ENCODE results near the gene SRSF7.
A peak's percentile ranks its signal among the peaks of the same experiment; 100 is the strongest.

SRSF7 gene

DNA sequence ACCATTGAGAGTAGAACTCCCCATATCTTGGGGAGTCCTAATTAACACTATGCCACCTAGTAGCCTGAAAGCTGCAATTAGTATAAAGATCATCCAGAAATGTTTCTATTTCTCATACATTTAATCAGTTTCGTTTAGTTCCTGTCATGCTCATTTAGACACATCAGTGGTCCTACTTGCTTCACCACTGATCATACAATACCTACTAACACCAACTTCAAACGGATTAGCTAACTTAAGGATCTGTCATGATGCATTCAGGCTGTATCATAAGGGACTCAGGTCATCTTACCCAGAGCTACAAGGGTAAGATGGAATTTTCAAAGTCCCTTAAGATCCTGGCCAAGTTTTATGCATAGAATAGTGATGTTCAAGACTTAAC, 6.8 kb downstream of the SRSF7 start:
- no peak overlapping the region for H2AFZ ChIP-seq (ENCODE audit: low read depth, low read length)
- H4K20me1 ChIP-seq (ENCODE audit: insufficient read depth, low read length), result peaks cover 80% of the 10 kb centered on the region
- no peaks in the 10 kb centered on the region for H3K9me3 ChIP-seq (ENCODE audit: insufficient read depth, low read length, severe bottlenecking)
- no peaks in the 10 kb centered on the region for H3K27me3 ChIP-seq (ENCODE audit: insufficient read depth, low read length, poor library complexity)
- peaks cover 83% of the 10 kb centered on the region for H3K79me2 ChIP-seq (ENCODE audit: insufficient read depth, low read length)
- ATAC-seq (ENCODE audit: insufficient read depth, low read depth), result no peak
- DNase-seq, result no peak
- no peak for TF ChIP-seq CTCF (IDR thresholded peaks at IDR 0.05; ENCODE audit: borderline replicate concordance, extremely low read depth, low read length, poor library complexity, severe bottlenecking)
- no peak for TF ChIP-seq EZH2 (IDR thresholded peaks at IDR 0.05; ENCODE audit: borderline replicate concordance, low read depth, low read length, severe bottlenecking)
- H3K4me3 ChIP-seq (ENCODE audit: low read depth in 1 of 2, low read length in 2 of 2), result no peak overlapping the region
- H3K4me1 ChIP-seq (ENCODE audit: insufficient read depth, low read length), result peaks cover 47% of the 10 kb centered on the region
- H3K9ac ChIP-seq (ENCODE audit: low read depth, low read length), result no peak overlapping the region
- H3K27ac ChIP-seq (ENCODE audit: low read length), result no peak overlapping the region
- peaks cover 90% of the 10 kb centered on the region for H3K36me3 ChIP-seq (ENCODE audit: insufficient read depth, low read length)
- peak overlapping the region; percentile 36; the same call in 1 of the 2 replicates for H3K4me2 ChIP-seq (ENCODE audit: insufficient read depth, low read length)

DNA sequence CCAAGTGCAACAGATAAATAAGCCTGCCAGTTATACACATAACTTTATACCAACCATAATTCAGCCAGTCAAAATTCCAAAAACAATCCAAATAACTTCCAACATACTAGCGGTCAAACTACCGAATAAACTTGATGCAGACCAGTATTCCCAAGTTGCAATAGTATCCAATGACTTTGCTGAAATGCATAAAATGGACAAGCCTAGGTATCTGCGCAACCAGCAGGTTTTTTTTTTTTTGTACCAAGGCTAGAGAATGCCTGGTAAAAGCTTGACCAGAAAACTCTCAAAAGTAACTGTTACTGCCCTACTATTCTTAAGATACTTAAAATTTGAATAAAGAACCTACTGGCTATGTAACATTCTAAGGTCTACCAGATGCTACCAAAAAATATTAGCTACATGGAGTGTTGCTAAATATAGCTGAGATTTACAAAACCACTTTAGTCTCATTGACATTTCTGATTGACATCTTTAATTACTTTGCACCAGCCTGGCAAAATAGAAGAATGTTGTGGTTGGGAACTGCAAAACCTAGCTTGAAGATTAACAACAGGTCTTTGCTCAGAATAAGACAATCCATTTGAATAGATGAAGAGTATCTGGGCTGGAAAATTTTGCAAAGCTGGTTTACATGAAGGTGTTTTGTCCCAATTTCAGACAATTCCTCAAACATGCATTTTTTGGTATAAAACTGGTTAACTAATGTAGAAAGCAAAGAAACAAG, 7.3 kb downstream of the SRSF7 start:
- DNase-seq (no peak), ATAC-seq (ENCODE audit: insufficient read depth, low read depth) (no peak)
- Histone ChIP-seq H3K4me1 (ENCODE audit: insufficient read depth, low read length) (peaks cover 42% of the 10 kb centered on the region), H2AFZ (ENCODE audit: low read depth, low read length) (no peak overlapping the region), H3K79me2 (ENCODE audit: insufficient read depth, low read length) (peaks cover 79% of the 10 kb centered on the region), H3K4me2 (ENCODE audit: insufficient read depth, low read length) (peak overlapping the region; percentile 36; the same call in 1 of the 2 replicates), H3K9ac (ENCODE audit: low read depth, low read length) (no peak overlapping the region), H3K9me3 (ENCODE audit: insufficient read depth, low read length, severe bottlenecking) (no peaks in the 10 kb centered on the region), H3K4me3 (ENCODE audit: low read depth in 1 of 2, low read length in 2 of 2) (no peak overlapping the region), H4K20me1 (ENCODE audit: insufficient read depth, low read length) (peaks cover 75% of the 10 kb centered on the region), H3K27ac (ENCODE audit: low read length) (no peak overlapping the region), H3K36me3 (ENCODE audit: insufficient read depth, low read length) (peaks cover 89% of the 10 kb centered on the region), H3K27me3 (ENCODE audit: insufficient read depth, low read length, poor library complexity) (no peaks in the 10 kb centered on the region)
- TF ChIP-seq EZH2 (IDR thresholded peaks at IDR 0.05; ENCODE audit: borderline replicate concordance, low read depth, low read length, severe bottlenecking) (no peak), CTCF (IDR thresholded peaks at IDR 0.05; ENCODE audit: borderline replicate concordance, extremely low read depth, low read length, poor library complexity, severe bottlenecking) (no peak)

DNA sequence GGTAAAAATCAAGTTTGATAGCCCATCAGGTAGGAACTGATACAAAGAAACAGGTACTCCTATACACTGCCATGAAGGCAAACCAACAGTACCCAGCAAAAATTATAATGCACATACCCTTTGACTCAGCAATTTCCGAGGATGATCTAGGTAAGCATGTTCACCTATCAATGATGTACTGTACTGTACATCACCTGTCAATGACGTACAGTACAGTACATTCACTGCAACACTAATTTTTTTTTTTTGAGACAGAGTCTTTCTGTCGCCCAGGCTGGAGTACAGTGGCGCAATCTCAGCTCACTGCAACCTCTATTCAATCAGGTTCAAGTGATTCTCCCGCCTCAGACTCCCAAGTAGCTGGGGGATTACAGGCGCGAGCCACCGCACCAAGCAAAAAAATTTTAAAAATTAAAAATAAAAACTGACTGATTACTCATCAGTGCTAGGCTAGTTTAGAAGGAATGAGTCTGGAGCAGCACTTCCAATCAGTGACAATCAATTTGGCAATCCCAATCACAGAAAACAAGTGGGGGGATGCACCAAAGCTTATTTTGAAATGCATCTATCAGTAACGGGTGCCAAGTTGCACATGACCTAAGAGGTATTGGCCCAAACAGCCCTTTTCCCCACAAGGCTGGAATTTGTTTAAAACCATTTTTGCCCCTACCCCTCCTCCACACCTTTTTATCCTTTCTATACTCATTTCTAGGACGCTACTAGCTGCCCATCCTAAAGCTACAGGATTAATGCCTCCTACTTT, 8.2 kb downstream of the SRSF7 start:
- peaks cover 33% of the 10 kb centered on the region for H3K4me1 ChIP-seq (ENCODE audit: insufficient read depth, low read length)
- no peaks in the 10 kb centered on the region for H3K27me3 ChIP-seq (ENCODE audit: insufficient read depth, low read length, poor library complexity)
- peaks cover 89% of the 10 kb centered on the region for H3K36me3 ChIP-seq (ENCODE audit: insufficient read depth, low read length)
- no peak overlapping the region for H3K4me2 ChIP-seq (ENCODE audit: insufficient read depth, low read length)
- H3K27ac ChIP-seq (ENCODE audit: low read length), result no peak overlapping the region
- H4K20me1 ChIP-seq (ENCODE audit: insufficient read depth, low read length), result peaks cover 67% of the 10 kb centered on the region
- no peak overlapping the region for H2AFZ ChIP-seq (ENCODE audit: low read depth, low read length)
- ATAC-seq (ENCODE audit: insufficient read depth, low read depth) (peak; percentile 21), DNase-seq (no peak)
- no peaks in the 10 kb centered on the region for H3K9me3 ChIP-seq (ENCODE audit: insufficient read depth, low read length, severe bottlenecking)
- no peak overlapping the region for H3K9ac ChIP-seq (ENCODE audit: low read depth, low read length)
- TF ChIP-seq CTCF (IDR thresholded peaks at IDR 0.05; ENCODE audit: borderline replicate concordance, extremely low read depth, low read length, poor library complexity, severe bottlenecking) (no peak), EZH2 (IDR thresholded peaks at IDR 0.05; ENCODE audit: borderline replicate concordance, low read depth, low read length, severe bottlenecking) (no peak)
- H3K79me2 ChIP-seq (ENCODE audit: insufficient read depth, low read length), result peaks cover 71% of the 10 kb centered on the region
- H3K4me3 ChIP-seq (ENCODE audit: low read depth in 1 of 2, low read length in 2 of 2), result no peak overlapping the region

Data from DND-41 (cell line).